Activated B cell treated with CpG ODN at 0.5 μM for 24 hours (primary cell): ENCODE results near the gene PSMD13. TPM values are rescaled to one million over a fixed set of nuclear protein-coding genes. Genes with fewer than 3 reads are reported as not detected.

Experiments
- ATAC-seq: fragments of 200-7000 bp; cut with Tn5 transposase; one replicate; pipeline ENCODE4 v1.10.0; 2021; ENCODE audit warnings: low read depth, mild to moderate bottlenecking, moderate library complexity
- CTCF ChIA-PET: fragments of 350-600 bp; sonication (Branson Sonifier 250); formaldehyde crosslinking; loops from one replicate; lab custom pipeline; 2021; ENCODE audit warnings: antibody characterized with exemption; lab: Charles Lee
- POLR2A ChIA-PET: fragments of 350-600 bp; sonication (Branson Sonifier 250); formaldehyde crosslinking; loops from one replicate; lab custom pipeline; 2021; ENCODE audit warnings: antibody characterized with exemption; lab: Charles Lee
- DNase-seq: peaks from one replicate; pipeline ENCODE4 v3.0.0; 2022
- H3K27ac Mint-ChIP-seq: one replicate; pipeline ENCODE4 v1.8.0; 2020; ENCODE audit warnings: mixed read lengths
- H3K27me3 Mint-ChIP-seq: one replicate; pipeline ENCODE4 v1.8.0; 2021; ENCODE audit warnings: mixed read lengths
- H3K36me3 Mint-ChIP-seq: one replicate; pipeline ENCODE4 v1.8.0; 2021; ENCODE audit warnings: low read depth, mixed read lengths
- H3K4me1 Mint-ChIP-seq: one replicate; pipeline ENCODE4 v1.8.0; 2021; ENCODE audit warnings: mixed read lengths
- H3K4me3 Mint-ChIP-seq: one replicate; pipeline ENCODE4 v1.8.0; 2020; ENCODE audit warnings: mild to moderate bottlenecking, mixed read lengths
- H3K9me3 Mint-ChIP-seq: one replicate; pipeline ENCODE4 v1.8.0; 2020; ENCODE audit warnings: mixed read lengths
- CTCF ChIP-seq: fragments of 200-600 bp; IDR thresholded peaks from one replicate; pipeline ENCODE4 v1.8.0; 2022; ENCODE audit warnings: antibody characterized with exemption, mild to moderate bottlenecking
- intact Hi-C: fragments of 100-400 bp; cut with micrococcal nuclease; formaldehyde crosslinking; loops from one replicate; pipeline ENCODE4 v1.15.1; 2024
- total RNA-seq: library from RNA; stranded (reverse); gene quantifications from 2 replicates; pipeline ENCODE4 v1.2.3, GENCODE V29; 2022

The PSMD13 gene
- total RNA-seq, 1 donor from 2014 or later = 149 TPM

- H3K36me3 Mint-ChIP-seq = peaks cover 2% of the 10 kb centered on the region
Measured at GRCh38 chr11:299951-300735, 63.4 kb downstream of the PSMD13 start.

More at GRCh38 chr11:299951-300735, 63.4 kb downstream of the PSMD13 start:
- TF ChIP-seq CTCF = no peak
- ChIA-PET CTCF (no interaction called here), POLR2A (interaction anchor here (0.7 to 2.7 kb wide), 3 partner anchors 16 to 402 kb away, joined by 4 to 7 read pairs (median 6); no protein-coding TSS in a partner anchor)
- H3K27ac Mint-ChIP-seq = no peak overlapping the region
- intact Hi-C loops = no loop called here
- no peak overlapping the region for H3K4me3 Mint-ChIP-seq
- no peaks in the 10 kb centered on the region for H3K27me3 Mint-ChIP-seq
- no peaks in the 10 kb centered on the region for H3K9me3 Mint-ChIP-seq
- no peak for ATAC-seq
- no peak for DNase-seq
- H3K4me1 Mint-ChIP-seq = peaks cover 30% of the 10 kb centered on the region

Other genes with a start within 250 kb of the PSMD13 start
- not detected in 2 replicates for gene SCGB1C1, start 43.9 kb upstream of the PSMD13 start, total RNA-seq
- 44.2 and 47.0 TPM in 2 replicates for gene BET1L, start 29.6 kb upstream of the PSMD13 start, total RNA-seq
- gene RIC8A, start 29.3 kb upstream of the PSMD13 start, total RNA-seq = 108 and 114 TPM in 2 replicates
- 21.8 and 23.0 TPM in 2 replicates for gene SIRT3, start 634 bp upstream of the PSMD13 start, total RNA-seq
- gene NLRP6, start 41.4 kb downstream of the PSMD13 start, total RNA-seq = 0.46 and 0.64 TPM in 2 replicates
- gene PGGHG, start 52.1 kb downstream of the PSMD13 start, total RNA-seq = 62.3 and 74.1 TPM in 2 replicates
- not detected in 2 replicates for gene IFITM5, start 62.5 kb downstream of the PSMD13 start, total RNA-seq
- 112 and 125 TPM in 2 replicates for gene IFITM2, start 70.8 kb downstream of the PSMD13 start, total RNA-seq
- 21.2 and 25.3 TPM in 2 replicates for gene IFITM1, start 77.1 kb downstream of the PSMD13 start, total RNA-seq
- gene IFITM3, start 83.9 kb downstream of the PSMD13 start, total RNA-seq = 14.8 and 17.0 TPM in 2 replicates
- not detected in 2 replicates for gene B4GALNT4, start 132.5 kb downstream of the PSMD13 start, total RNA-seq
- 0.18 TPM in 1 of 2 replicates, not detected in the other for gene PKP3, start 157.2 kb downstream of the PSMD13 start, total RNA-seq
- 19.8 and 24.2 TPM in 2 replicates for gene SIGIRR, start 178.0 kb downstream of the PSMD13 start, total RNA-seq
- 37.2 and 46.1 TPM in 2 replicates for gene ANO9, start 205.0 kb downstream of the PSMD13 start, total RNA-seq
- 17.8 and 22.0 TPM in 2 replicates for gene PTDSS2, start 213.3 kb downstream of the PSMD13 start, total RNA-seq